T-cell (primary cell): ENCODE results near the gene SYT15. TPM values are rescaled to one million over a fixed set of nuclear protein-coding genes. Genes with fewer than 3 reads are reported as not detected.
A peak's percentile ranks its signal among the peaks of the same experiment; 100 is the strongest.

ENCODE experiments used
- ATAC-seq, 4 experiments: fragments of 200-7000 bp in 3 of 4; fragments of 150-1000 bp in 1 of 4; cut with Tn5 transposase; replicated peaks in 1 of 4; 1 replicate in 3 of 4; 2 replicates in 1 of 4; pipeline ENCODE4 v1.10.0; 2021; ENCODE audit warnings: moderate library complexity in 3 of 4, mild to moderate bottlenecking in 2 of 4, moderate number of reproducible peaks in 1 of 4
- CTCF ChIA-PET, 2 donors: fragments of 300-600 bp; sonication (Branson Sonifier 250); formaldehyde crosslinking; loops; one replicate each; lab custom pipeline; 2022; ENCODE audit warnings: antibody characterized with exemption in 2 of 2; lab: Charles Lee
- POLR2A ChIA-PET, 2 donors: fragments of 300-600 bp; sonication (Branson Sonifier 250); formaldehyde crosslinking; loops; one replicate each; lab custom pipeline; 2022; ENCODE audit warnings: antibody characterized with exemption in 2 of 2; lab: Charles Lee
- DNase-seq, 35 experiments: peaks; one replicate each; pipeline versions ENCODE4 v3.0.0 to v3.0.0-alpha.2; 2013 to 2023
- H3K27ac ChIP-seq: one replicate; pipeline ENCODE4 v1.5.1; 2013; ENCODE audit warnings: low read length
- H3K27me3 ChIP-seq, 2 experiments: replicated peaks in 1 of 2; 1 replicate in 1 of 2; 2 replicates in 1 of 2; pipeline versions ENCODE4 v1.6.1 to v1.7.0; 2013; ENCODE audit warnings: low read length in 1 of 2, mixed read lengths in 1 of 2; ENCODE audit not compliant: control insufficient read depth in 2 of 2, insufficient read depth in 2 of 2; ENCODE audit errors: extremely low read depth in 1 of 2
- H3K36me3 ChIP-seq, 2 donors: 1 replicate in 1 of 2; 2 replicates in 1 of 2; pipeline versions ENCODE4 v1.6.1 to v1.7.0; 2013; ENCODE audit warnings: low read length in 1 of 2; ENCODE audit not compliant: control insufficient read depth in 2 of 2, insufficient read depth in 1 of 2; ENCODE audit errors: extremely low read depth in 1 of 2
- H3K4me1 ChIP-seq, 2 experiments: 1 replicate in 1 of 2; 2 replicates in 1 of 2; pipeline versions ENCODE4 v1.6.1 to v1.7.0; 2013; ENCODE audit warnings: low read length in 2 of 2, mixed read lengths in 1 of 2; ENCODE audit not compliant: insufficient read depth in 2 of 2, control insufficient read depth in 1 of 2; ENCODE audit errors: extremely low read depth in 1 of 2
- H3K4me3 ChIP-seq, 2 donors: 1 replicate in 1 of 2; 2 replicates in 1 of 2; pipeline versions ENCODE4 v1.5.1 to v1.7.0; 2013; ENCODE audit warnings: mild to moderate bottlenecking in 2 of 2, low read length in 1 of 2, moderate library complexity in 1 of 2; ENCODE audit not compliant: control insufficient read depth in 1 of 2; ENCODE audit errors: extremely low read depth in 1 of 2
- H3K9me3 ChIP-seq: 2 replicates; pipeline ENCODE4 v1.7.0; 2013
- H3K27ac Mint-ChIP-seq, 2 donors: one replicate each; pipeline ENCODE4 v1.8.0; 2020 to 2021; ENCODE audit warnings: mild to moderate bottlenecking in 2 of 2, mixed read lengths in 2 of 2
- H3K27me3 Mint-ChIP-seq, 2 donors: one replicate each; pipeline ENCODE4 v1.8.0; 2021 to 2022; ENCODE audit warnings: mixed read lengths in 2 of 2
- H3K36me3 Mint-ChIP-seq: one replicate; pipeline ENCODE4 v1.8.0; 2021; ENCODE audit warnings: mixed read lengths
- H3K4me1 Mint-ChIP-seq, 3 donors: one replicate each; pipeline ENCODE4 v1.8.0; 2020 to 2022; ENCODE audit warnings: mixed read lengths in 3 of 3, mild to moderate bottlenecking in 1 of 3
- H3K4me3 Mint-ChIP-seq, 3 donors: one replicate each; pipeline ENCODE4 v1.8.0; 2020 to 2022; ENCODE audit warnings: mild to moderate bottlenecking in 3 of 3, mixed read lengths in 3 of 3, moderate library complexity in 3 of 3
- H3K9me3 Mint-ChIP-seq, 3 donors: one replicate each; pipeline ENCODE4 v1.8.0; 2020 to 2022; ENCODE audit warnings: mixed read lengths in 3 of 3
- WGBS: methylation state at CpG from one replicate; pipeline ENCODE4 v1.1.5; 2013; ENCODE audit warnings: missing lambda C conversion rate; ENCODE audit not compliant: insufficient coverage; 5-methylcytosine and 5-hydroxymethylcytosine counted together
- total RNA-seq, 35 experiments: library from RNA in 6 of 35; stranded (reverse) in 6 of 35; fragments of 120-200 nt in 1 of 35; gene quantifications; one replicate each; pipeline versions ENCODE4 v1.2.1 to v1.2.4 and lab custom pipeline; 2013 to 2026

The SYT15 gene
- total RNA-seq, 5 donors from 2014 or later (not counting 1 experiment from before 2014, with no cell fraction given), result 0.98 to 1.7 (median 1.4) TPM; not detected in 1

GRCh38 chr10:46536781-46537180 is 42.1 kb upstream of the SYT15 start:
- H3K9me3 Mint-ChIP-seq, result no peaks in the 10 kb centered on the region
- WGBS, result 65% methylated on average over 4 of the region's 5 CpGs
- no peaks in the 10 kb centered on the region for H3K36me3 Mint-ChIP-seq
- CTCF ChIA-PET, result interaction anchor here in 1 of 2 donors (0.9 kb wide), 1 partner anchor 8 kb away, joined by 4 read pairs; no protein-coding TSS in a partner anchor
- peaks cover 0 to 9% of the 10 kb centered on the region in 2 experiments for H3K4me1 ChIP-seq
- DNase-seq (no peak), ATAC-seq (no peak)
- POLR2A ChIA-PET, result no interaction called here
- H3K36me3 ChIP-seq, result no peaks in the 10 kb centered on the region
- H3K27me3 ChIP-seq, result peaks cover 9 to 43% of the 10 kb centered on the region in 2 experiments
- H3K4me3 ChIP-seq, result no peak overlapping the region
- H3K9me3 ChIP-seq, result no peaks in the 10 kb centered on the region
- H3K27me3 Mint-ChIP-seq, result peaks cover 31 to 41% of the 10 kb centered on the region in 2 donors
- no peak overlapping the region for H3K27ac Mint-ChIP-seq
- H3K4me3 Mint-ChIP-seq, result no peak overlapping the region
- peaks cover 5 to 10% (median 5%) of the 10 kb centered on the region in 3 donors for H3K4me1 Mint-ChIP-seq
- no peak overlapping the region for H3K27ac ChIP-seq

GRCh38 chr10:46537309-46537708 is 41.6 kb upstream of the SYT15 start:
- no peaks in the 10 kb centered on the region for H3K36me3 ChIP-seq
- ATAC-seq, result no peak
- H3K4me1 Mint-ChIP-seq, result peaks cover 5 to 11% (median 5%) of the 10 kb centered on the region in 3 donors
- H3K27ac ChIP-seq, result no peak overlapping the region
- peaks cover 33 to 47% of the 10 kb centered on the region in 2 donors for H3K27me3 Mint-ChIP-seq
- CTCF ChIA-PET, result interaction anchor here in 1 of 2 donors (0.9 kb wide), 1 partner anchor 8 kb away, joined by 4 read pairs; no protein-coding TSS in a partner anchor
- DNase-seq, result no peak
- no peaks in the 10 kb centered on the region for H3K36me3 Mint-ChIP-seq
- no peaks in the 10 kb centered on the region for H3K9me3 ChIP-seq
- WGBS, result 93% methylated on average over 2 of the region's 5 CpGs
- peaks cover 12 to 48% of the 10 kb centered on the region in 2 experiments for H3K27me3 ChIP-seq
- no peaks in the 10 kb centered on the region for H3K9me3 Mint-ChIP-seq
- POLR2A ChIA-PET, result no interaction called here
- H3K4me3 Mint-ChIP-seq, result no peak overlapping the region
- H3K4me3 ChIP-seq, result no peak overlapping the region
- peaks cover 0 to 9% of the 10 kb centered on the region in 2 experiments for H3K4me1 ChIP-seq
- no peak overlapping the region for H3K27ac Mint-ChIP-seq

GRCh38 chr10:46538155-46538554 is 40.8 kb upstream of the SYT15 start:
- Histone ChIP-seq H3K9me3 (no peaks in the 10 kb centered on the region), H3K27me3 (peaks cover 12 to 57% of the 10 kb centered on the region in 2 experiments), H3K4me3 (no peak overlapping the region), H3K27ac (no peak overlapping the region), H3K4me1 (peaks cover 0 to 9% of the 10 kb centered on the region in 2 experiments), H3K36me3 (no peaks in the 10 kb centered on the region)
- ATAC-seq (no peak), DNase-seq (no peak)
- WGBS, result no CpG with 5 or more reads among the region's 5 CpGs
- Mint-ChIP-seq H3K4me1 (peaks cover 5 to 12% (median 5%) of the 10 kb centered on the region in 3 donors), H3K4me3 (no peak overlapping the region), H3K27me3 (peaks cover 40 to 54% of the 10 kb centered on the region in 2 donors), H3K27ac (no peak overlapping the region), H3K36me3 (no peaks in the 10 kb centered on the region), H3K9me3 (no peaks in the 10 kb centered on the region)
- ChIA-PET POLR2A (interaction anchor here in 1 of 2 donors (0.7 kb wide), 1 partner anchor 662 kb away, joined by 3 read pairs; no protein-coding TSS in a partner anchor), CTCF (no interaction called here)

GRCh38 chr10:46538717-46539426 is 40.1 kb upstream of the SYT15 start:
- no peak for ATAC-seq
- CTCF ChIA-PET, result interaction anchor here in 1 of 2 donors (0.6 kb wide), 1 partner anchor 1516 kb away, joined by 4 read pairs; no protein-coding TSS in a partner anchor
- H3K9me3 Mint-ChIP-seq, result no peaks in the 10 kb centered on the region

GRCh38 chr10:46539596-46540411 is 39.1 kb upstream of the SYT15 start:
- no peak for ATAC-seq
- Mint-ChIP-seq H3K9me3 (no peaks in the 10 kb centered on the region), H3K27ac (no peak overlapping the region), H3K4me1 (peaks cover 5 to 12% (median 5%) of the 10 kb centered on the region in 3 donors), H3K4me3 (peak overlapping the region in 1 of 3 donors; percentile 28), H3K27me3 (peaks cover 42 to 65% of the 10 kb centered on the region in 2 donors), H3K36me3 (no peaks in the 10 kb centered on the region)
- Histone ChIP-seq H3K4me1 (peaks cover 0 to 9% of the 10 kb centered on the region in 2 experiments), H3K4me3 (no peak overlapping the region), H3K36me3 (no peaks in the 10 kb centered on the region), H3K9me3 (no peaks in the 10 kb centered on the region), H3K27me3 (peaks cover 12 to 66% of the 10 kb centered on the region in 2 experiments), H3K27ac (no peak overlapping the region)
- CTCF ChIA-PET, result interaction anchor here in 1 of 2 donors (0.6 kb wide), 1 partner anchor 1515 kb away, joined by 4 read pairs; no protein-coding TSS in a partner anchor
- no peak for DNase-seq
- POLR2A ChIA-PET, result interaction anchor here in 1 of 2 donors (0.6 kb wide), 1 partner anchor 12 kb away, joined by 4 read pairs; no protein-coding TSS in a partner anchor
- 81% methylated on average over 9 of the region's 14 CpGs for WGBS

More at GRCh38 chr10:46538717-46539426, 40.1 kb upstream of the SYT15 start:
- H3K27me3 Mint-ChIP-seq, result peaks cover 42 to 61% of the 10 kb centered on the region in 2 donors
- 80% methylated on average over 1 of the region's 3 CpGs for WGBS
- H3K27ac Mint-ChIP-seq, result no peak overlapping the region
- Histone ChIP-seq H3K9me3 (no peaks in the 10 kb centered on the region), H3K27me3 (peaks cover 12 to 64% of the 10 kb centered on the region in 2 experiments), H3K36me3 (no peaks in the 10 kb centered on the region), H3K27ac (no peak overlapping the region), H3K4me3 (no peak overlapping the region), H3K4me1 (peaks cover 0 to 9% of the 10 kb centered on the region in 2 experiments)
- H3K4me1 Mint-ChIP-seq, result peaks cover 5 to 12% (median 5%) of the 10 kb centered on the region in 3 donors
- H3K4me3 Mint-ChIP-seq, result no peak overlapping the region
- no peaks in the 10 kb centered on the region for H3K36me3 Mint-ChIP-seq
- no peak for DNase-seq
- POLR2A ChIA-PET, result no interaction called here
